RWPE2 (cell line): ENCODE results near the gene ZBTB7C.

ENCODE experiments used
- ATAC-seq: fragments of 200-7000 bp; cut with Tn5 transposase; 3 replicates; pipeline ENCODE4 v1.9.1; 2021; ENCODE audit warnings: low read depth
- DNase-seq: peaks from one replicate; pipeline ENCODE4 v3.0.0-alpha.2; 2020; ENCODE audit warnings: low spot score
- H3K27ac ChIP-seq: fragments of 450-650 bp; 2 replicates; pipeline ENCODE4 v1.5.1; 2017; ENCODE audit warnings: mild to moderate bottlenecking; ENCODE audit not compliant: poor library complexity, severe bottlenecking
- H3K27me3 ChIP-seq: fragments of 250-450 bp; sonication (Bioruptor Pico); 2 replicates; pipeline ENCODE4 v1.5.1; 2021; ENCODE audit warnings: mild to moderate bottlenecking, moderate library complexity; ENCODE audit not compliant: insufficient read depth, poor library complexity, severe bottlenecking
- H3K36me3 ChIP-seq: fragments of 250-450 bp; sonication (Bioruptor Pico); 2 replicates; pipeline ENCODE4 v1.5.1; 2020; ENCODE audit warnings: low read depth, mild to moderate bottlenecking, moderate library complexity
- H3K4me1 ChIP-seq: fragments of 250-450 bp; sonication (Bioruptor Pico); 2 replicates; pipeline ENCODE4 v1.5.1; 2021; ENCODE audit warnings: mild to moderate bottlenecking, moderate library complexity; ENCODE audit not compliant: insufficient read depth, poor library complexity, severe bottlenecking
- H3K4me3 ChIP-seq: fragments of 250-450 bp; sonication (Bioruptor Pico); 2 replicates; pipeline ENCODE4 v1.5.1; 2021; ENCODE audit warnings: mild to moderate bottlenecking, moderate library complexity; ENCODE audit not compliant: severe bottlenecking
- H3K9me3 ChIP-seq: fragments of 250-450 bp; sonication (Bioruptor Pico); 2 replicates; pipeline ENCODE4 v1.5.1; 2021; ENCODE audit warnings: mild to moderate bottlenecking, moderate library complexity; ENCODE audit not compliant: severe bottlenecking
- CTCF ChIP-seq: fragments of 450-650 bp; IDR thresholded peaks from one replicate; pipeline ENCODE4 v1.5.1; 2017; ENCODE audit warnings: mild to moderate bottlenecking, moderate library complexity; ENCODE audit not compliant: poor library complexity, severe bottlenecking

Gene ZBTB7C

GRCh38 chr18:48154828-48155227 lies 254.4 kb downstream of the ZBTB7C start:
- Histone ChIP-seq H3K9me3 (no peaks in the 10 kb centered on the region), H3K4me3 (no peak overlapping the region), H3K36me3 (no peaks in the 10 kb centered on the region), H3K4me1 (peaks cover 31% of the 10 kb centered on the region), H3K27ac (peak overlapping the region; percentile 16), H3K27me3 (no peaks in the 10 kb centered on the region)
- DNase-seq (no peak), ATAC-seq (no peak)
- TF ChIP-seq CTCF: no peak

GRCh38 chr18:48153613-48154481 lies 255.3 kb downstream of the ZBTB7C start:
- Histone ChIP-seq H3K9me3 (no peaks in the 10 kb centered on the region), H3K27ac (peak overlapping the region; percentile 16), H3K27me3 (no peaks in the 10 kb centered on the region), H3K36me3 (no peaks in the 10 kb centered on the region), H3K4me3 (no peak overlapping the region), H3K4me1 (peaks cover 28% of the 10 kb centered on the region)
- no peak for DNase-seq
- no peak for TF ChIP-seq CTCF
- ATAC-seq: peak; percentile 81

GRCh38 chr18:48152549-48152948 lies 256.6 kb downstream of the ZBTB7C start:
- peaks cover 28% of the 10 kb centered on the region for H3K4me1 ChIP-seq
- H3K9me3 ChIP-seq: no peaks in the 10 kb centered on the region
- no peak for TF ChIP-seq CTCF
- H3K36me3 ChIP-seq: no peaks in the 10 kb centered on the region
- no peaks in the 10 kb centered on the region for H3K27me3 ChIP-seq
- ATAC-seq (peak; percentile 63), DNase-seq (no peak)
- H3K27ac ChIP-seq: peak overlapping the region; percentile 16
- no peak overlapping the region for H3K4me3 ChIP-seq

GRCh38 chr18:48151421-48152065 lies 257.6 kb downstream of the ZBTB7C start:
- ATAC-seq: no peak

More at GRCh38 chr18:48151421-48152065, 257.6 kb downstream of the ZBTB7C start:
- Histone ChIP-seq H3K4me1 (peaks cover 28% of the 10 kb centered on the region), H3K4me3 (no peak overlapping the region), H3K9me3 (no peaks in the 10 kb centered on the region), H3K27ac (no peak overlapping the region), H3K27me3 (no peaks in the 10 kb centered on the region), H3K36me3 (no peaks in the 10 kb centered on the region)
- TF ChIP-seq CTCF: no peak
- DNase-seq: no peak
